Endothelial cell of umbilical vein (primary cell): ENCODE measurements around the gene CRISP3.

Experiments
- EZH2 ChIP-seq: IDR thresholded peaks from 2 replicates; pipeline ENCODE4 v1.6.1; 2012; ENCODE audit warnings: borderline replicate concordance, low read depth, mild to moderate bottlenecking, moderate library complexity, low read length, inconsistent platforms; ENCODE audit not compliant: severe bottlenecking
- GATA2 ChIP-seq: IDR thresholded peaks from 2 replicates; pipeline ENCODE4 v1.7.0; 2011; ENCODE audit warnings: low read depth, mild to moderate bottlenecking, moderate library complexity, mixed read lengths, low read length; ENCODE audit not compliant: insufficient read length, insufficient read depth
- POLR2A ChIP-seq: IDR thresholded peaks from 2 replicates; pipeline ENCODE4 v1.6.1; 2012; ENCODE audit warnings: low read depth, mild to moderate bottlenecking, control low read depth, low read length
- TF ChIP-seq, protein P1 (sequence below), 2 donors: IDR thresholded peaks; 1 replicate in 1 of 2; 2 replicates in 1 of 2; pipeline ENCODE4 v1.5.1; 2011; ENCODE audit warnings: low read length in 2 of 2, mild to moderate bottlenecking in 2 of 2, moderate library complexity in 2 of 2, control low read depth in 1 of 2, inconsistent platforms in 1 of 2, low read depth in 1 of 2; ENCODE audit not compliant: insufficient read depth in 1 of 2; ENCODE audit errors: extremely low read depth in 1 of 2
- TF ChIP-seq, protein P2 (sequence below): IDR thresholded peaks from 2 replicates; pipeline ENCODE4 v1.6.1; 2011; ENCODE audit not compliant: insufficient read depth, insufficient read length

DNA sequence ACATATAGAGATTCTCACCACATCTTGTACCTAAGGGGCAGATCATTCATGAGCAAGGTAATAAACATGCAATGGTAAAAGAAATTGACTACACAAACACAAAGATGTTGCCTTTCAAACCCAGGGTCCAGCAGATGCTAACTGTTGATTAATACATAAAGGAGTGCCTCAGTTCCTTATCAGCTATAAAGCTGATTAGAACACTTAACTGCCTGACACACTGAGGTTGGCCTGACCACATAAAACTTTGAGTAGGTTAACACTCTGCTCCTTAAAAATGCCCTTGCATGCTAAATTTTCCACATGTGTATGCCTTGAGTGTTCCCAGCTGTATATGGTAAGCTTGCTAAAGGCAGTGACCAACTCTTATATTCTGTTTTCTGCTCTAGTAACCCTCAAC is 45.7 kb downstream of the CRISP3 start:
- TF ChIP-seq, protein P1, sequence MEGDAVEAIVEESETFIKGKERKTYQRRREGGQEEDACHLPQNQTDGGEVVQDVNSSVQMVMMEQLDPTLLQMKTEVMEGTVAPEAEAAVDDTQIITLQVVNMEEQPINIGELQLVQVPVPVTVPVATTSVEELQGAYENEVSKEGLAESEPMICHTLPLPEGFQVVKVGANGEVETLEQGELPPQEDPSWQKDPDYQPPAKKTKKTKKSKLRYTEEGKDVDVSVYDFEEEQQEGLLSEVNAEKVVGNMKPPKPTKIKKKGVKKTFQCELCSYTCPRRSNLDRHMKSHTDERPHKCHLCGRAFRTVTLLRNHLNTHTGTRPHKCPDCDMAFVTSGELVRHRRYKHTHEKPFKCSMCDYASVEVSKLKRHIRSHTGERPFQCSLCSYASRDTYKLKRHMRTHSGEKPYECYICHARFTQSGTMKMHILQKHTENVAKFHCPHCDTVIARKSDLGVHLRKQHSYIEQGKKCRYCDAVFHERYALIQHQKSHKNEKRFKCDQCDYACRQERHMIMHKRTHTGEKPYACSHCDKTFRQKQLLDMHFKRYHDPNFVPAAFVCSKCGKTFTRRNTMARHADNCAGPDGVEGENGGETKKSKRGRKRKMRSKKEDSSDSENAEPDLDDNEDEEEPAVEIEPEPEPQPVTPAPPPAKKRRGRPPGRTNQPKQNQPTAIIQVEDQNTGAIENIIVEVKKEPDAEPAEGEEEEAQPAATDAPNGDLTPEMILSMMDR (IDR thresholded peaks at IDR 0.05; ENCODE audit: extremely low read depth in 1 of 2, insufficient read depth in 1 of 2, low read depth in 1 of 2, low read length in 2 of 2), result no peak
- TF ChIP-seq POLR2A, result no peak
- no peak for TF ChIP-seq EZH2
- TF ChIP-seq GATA2, result no peak
- TF ChIP-seq, protein P2, sequence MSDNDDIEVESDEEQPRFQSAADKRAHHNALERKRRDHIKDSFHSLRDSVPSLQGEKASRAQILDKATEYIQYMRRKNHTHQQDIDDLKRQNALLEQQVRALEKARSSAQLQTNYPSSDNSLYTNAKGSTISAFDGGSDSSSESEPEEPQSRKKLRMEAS, result no peak
